Adrenal gland (tissue), 5 donors: Measurements from ENCODE around the gene CNTLN.

Experiments
- CTCF ChIP-seq, 6 experiments: fragments of 450-650 bp in 4 of 6; fragments of 200-600 bp in 2 of 6; sonication (generic) in 1 of 6; IDR thresholded peaks; 1 replicate in 5 of 6; 2 replicates in 1 of 6; pipeline versions ENCODE4 v1.5.1 to v1.8.0; 2016 to 2021; ENCODE audit warnings: antibody characterized with exemption in 6 of 6, mild to moderate bottlenecking in 2 of 6, moderate library complexity in 1 of 6
- POLR2A ChIP-seq, 2 donors: fragments of 450-650 bp; IDR thresholded peaks; one replicate each; pipeline ENCODE4 v1.6.1; 2017; ENCODE audit warnings: antibody characterized with exemption in 2 of 2, mild to moderate bottlenecking in 2 of 2, moderate library complexity in 1 of 2
- donor health status: DM: no; HTN: no; CAD: no.

DNA sequence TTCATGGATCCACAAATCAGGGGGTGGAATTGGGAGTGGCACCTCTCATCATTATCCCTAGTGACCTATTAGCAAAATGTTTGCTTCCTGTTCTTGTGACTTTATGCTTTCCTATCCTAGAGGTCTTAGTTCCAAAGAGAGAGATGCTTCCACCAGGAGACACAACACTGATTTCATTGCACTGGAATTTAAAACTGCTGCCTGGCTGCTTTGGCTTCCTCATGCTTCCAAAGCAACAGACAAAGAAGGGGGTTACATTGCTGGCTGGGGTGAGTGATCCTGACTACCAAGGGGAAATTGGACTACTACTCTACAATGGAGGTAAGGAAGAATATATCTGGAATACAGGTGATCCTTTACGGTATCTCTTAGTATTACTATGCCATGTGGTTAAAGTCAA, 374.9 kb downstream of the CNTLN start:
- no peak for TF ChIP-seq CTCF (IDR thresholded peaks at IDR 0.05)
- no peak for TF ChIP-seq POLR2A (IDR thresholded peaks at IDR 0.05)
